Stimulated activated CD4-positive, alpha-beta T cell treated with anti-CD3 and anti-CD28 coated beads, Interleukin-4, amount 100 ng/mL, for 24 hours (primary cell): ENCODE results near the gene MKRN1.
A peak's percentile ranks its signal among the peaks of the same experiment; 100 is the strongest.
"Not testable (repeated sequence)": the region's sequence is repeated elsewhere in the genome, so short reads cannot be mapped to it uniquely, and the experiment has no call there.

Experiments
- DNase-seq: peaks from one replicate; pipeline ENCODE4 v3.0.0-alpha.2; 2020

MKRN1 gene

DNA sequence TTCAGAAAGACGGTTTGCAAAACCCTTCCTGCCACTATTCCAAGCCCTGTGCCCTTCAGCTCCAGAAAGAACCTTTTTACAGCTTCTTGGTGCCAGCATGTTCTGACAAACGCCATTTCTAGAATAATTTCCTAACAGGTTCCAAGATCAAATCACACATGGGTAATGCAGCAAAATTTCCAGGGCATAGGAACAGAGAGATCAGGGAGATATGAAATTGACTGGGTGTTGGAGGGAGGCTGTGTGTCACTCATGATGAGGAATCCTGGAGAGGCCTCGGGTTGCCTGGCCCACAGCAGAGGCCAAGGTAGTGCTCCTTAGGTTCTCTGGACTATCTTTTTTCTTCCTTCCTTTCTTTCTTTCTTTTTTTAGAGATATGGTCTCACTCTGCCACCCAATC lies 45.9 kb downstream of the MKRN1 start:
- DNase-seq, result no peak

DNA sequence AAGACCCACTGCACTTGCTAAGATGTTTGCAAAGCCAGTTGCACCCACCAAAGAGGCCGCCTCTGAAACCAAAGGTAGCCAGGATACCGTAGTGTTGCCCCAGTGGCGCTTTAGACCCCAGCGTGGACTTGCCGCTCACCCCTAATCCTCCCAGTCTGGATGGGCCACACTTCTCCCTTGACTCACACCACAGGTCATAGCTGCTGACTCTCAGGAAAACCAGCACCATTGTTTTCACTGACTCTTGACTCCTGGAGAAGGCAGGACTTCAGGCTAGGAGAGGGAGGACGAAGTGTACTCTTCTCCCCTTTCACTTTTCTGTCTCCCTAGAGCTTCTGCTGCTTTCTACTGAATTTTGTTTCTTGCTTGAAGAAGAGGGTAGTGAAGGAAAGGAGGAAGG lies 53.2 kb downstream of the MKRN1 start:
- DNase-seq, result no peak

DNA sequence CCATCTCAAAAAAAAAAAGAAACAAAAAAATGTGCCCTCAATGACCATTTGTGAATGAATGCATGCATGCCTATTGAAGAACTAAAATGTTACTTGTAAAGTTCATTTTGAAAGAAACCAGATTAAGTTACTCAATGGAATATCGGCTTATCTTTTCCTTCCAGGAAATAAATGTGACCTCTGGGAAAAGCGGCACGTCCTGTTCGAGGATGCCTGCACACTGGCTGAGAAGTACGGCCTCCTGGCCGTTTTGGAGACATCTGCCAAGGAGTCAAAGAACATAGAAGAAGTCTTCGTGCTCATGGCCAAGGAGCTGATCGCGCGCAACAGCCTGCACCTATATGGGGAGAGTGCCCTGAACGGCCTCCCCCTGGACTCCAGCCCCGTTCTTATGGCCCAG lies 53.6 kb downstream of the MKRN1 start:
- no peak for DNase-seq

DNA sequence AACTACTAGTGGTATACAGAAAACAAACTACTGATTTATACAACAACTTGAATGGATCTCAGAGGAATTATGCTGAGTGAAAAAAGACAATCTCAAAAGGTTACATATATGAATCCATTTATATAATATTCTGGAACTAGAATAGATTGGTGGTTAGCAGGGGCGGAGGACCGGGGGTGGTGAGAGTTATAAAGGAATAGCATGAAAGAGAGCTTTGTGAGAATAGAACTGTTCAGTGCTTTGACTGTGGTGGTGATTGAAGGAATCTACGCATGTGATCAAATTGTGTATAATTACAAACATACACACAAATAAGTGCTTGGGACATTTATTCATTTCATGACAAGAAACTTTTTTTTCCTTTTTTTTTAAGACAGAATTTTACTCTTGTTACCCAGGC lies 55.8 kb downstream of the MKRN1 start:
- no peak for DNase-seq

DNA sequence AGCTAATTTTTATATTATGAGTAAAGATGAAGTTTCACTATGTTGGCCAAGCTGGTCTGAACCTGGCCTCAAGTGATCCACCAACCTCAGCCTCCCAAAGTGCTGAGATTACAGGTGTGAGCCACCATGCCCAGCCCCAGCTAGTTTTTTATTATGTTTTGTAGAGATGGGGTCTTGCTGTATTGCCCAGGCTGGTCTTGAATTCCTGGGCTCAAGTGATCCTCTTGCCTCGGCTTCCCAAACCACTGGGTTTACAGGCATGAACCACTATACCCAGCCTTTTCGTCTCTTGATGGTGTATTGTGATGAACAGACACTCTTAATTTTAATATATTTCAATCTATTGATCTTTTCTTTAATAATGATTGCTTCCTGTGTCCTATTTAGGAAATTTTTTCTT lies 57.8 kb downstream of the MKRN1 start:
- no peak for DNase-seq

DNA sequence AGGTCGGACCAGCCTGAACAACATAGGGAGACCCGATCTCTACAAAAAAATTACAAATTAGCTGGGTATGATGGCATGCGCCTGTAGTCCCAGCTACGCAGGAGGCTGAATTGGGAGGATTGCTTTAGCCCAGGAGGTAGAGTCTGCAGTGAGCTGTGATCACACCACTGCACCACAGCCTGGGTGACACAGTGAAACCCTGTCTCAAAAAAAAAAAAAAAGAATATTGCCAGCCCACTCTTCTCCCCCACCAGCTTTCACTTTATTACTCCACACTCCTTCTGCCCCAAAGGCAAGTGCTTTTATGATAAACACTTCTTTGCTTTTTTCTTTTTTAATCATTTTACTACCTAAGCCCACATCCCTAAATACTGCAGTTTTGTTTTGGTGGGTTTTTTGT lies 60.7 kb downstream of the MKRN1 start:
- no peak for DNase-seq

DNA sequence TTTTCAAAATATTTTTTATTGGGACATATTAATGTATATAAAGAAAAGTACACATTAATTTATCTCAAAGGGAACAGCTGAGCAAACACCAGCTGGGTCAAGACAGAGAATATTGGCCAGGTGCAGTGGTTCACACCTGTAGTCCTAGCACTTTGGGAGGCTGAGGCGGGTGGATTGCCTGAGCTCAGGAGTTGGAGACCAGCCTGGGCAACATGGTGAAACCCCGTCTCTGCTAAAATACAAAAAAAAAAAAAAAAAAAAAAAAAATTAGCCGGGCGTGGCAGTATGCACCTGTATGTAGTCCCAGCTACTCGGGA lies 61.2 kb downstream of the MKRN1 start:
- not testable (repeated sequence) for DNase-seq

DNA sequence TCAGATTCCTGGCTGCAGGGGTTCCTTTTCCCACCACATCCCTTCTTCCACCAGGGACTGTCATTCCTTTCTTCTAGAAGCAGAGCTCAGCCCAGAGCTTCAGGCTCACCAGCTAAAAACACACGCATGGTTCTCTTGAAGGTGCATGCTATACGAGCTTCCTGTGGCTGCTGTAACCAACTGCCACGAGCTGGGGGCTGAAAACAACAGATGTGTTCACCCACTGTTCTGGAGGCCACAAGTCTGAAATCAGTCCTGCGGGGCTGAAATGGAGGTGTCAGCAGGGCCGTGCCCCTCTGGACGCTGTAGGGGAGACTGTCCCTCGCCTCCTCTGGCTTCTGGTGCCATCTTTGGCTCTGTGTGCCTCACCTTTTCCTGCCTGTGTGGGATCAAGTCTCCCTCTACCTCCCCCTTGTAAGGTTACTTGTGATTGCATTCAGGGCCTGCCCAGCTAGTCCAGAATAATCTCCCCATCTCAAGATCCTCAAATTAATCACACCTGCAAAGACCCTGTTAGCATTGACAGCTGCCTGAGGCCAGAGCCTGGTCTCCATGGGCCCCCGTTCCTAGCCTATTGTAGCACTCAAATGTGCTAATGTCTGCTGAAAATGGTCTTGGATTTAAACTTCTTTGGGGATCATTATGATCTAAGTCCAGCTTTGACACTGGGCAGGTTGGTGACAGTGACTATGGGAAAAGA lies 61.7 kb downstream of the MKRN1 start:
- DNase-seq, result no peak

DNA sequence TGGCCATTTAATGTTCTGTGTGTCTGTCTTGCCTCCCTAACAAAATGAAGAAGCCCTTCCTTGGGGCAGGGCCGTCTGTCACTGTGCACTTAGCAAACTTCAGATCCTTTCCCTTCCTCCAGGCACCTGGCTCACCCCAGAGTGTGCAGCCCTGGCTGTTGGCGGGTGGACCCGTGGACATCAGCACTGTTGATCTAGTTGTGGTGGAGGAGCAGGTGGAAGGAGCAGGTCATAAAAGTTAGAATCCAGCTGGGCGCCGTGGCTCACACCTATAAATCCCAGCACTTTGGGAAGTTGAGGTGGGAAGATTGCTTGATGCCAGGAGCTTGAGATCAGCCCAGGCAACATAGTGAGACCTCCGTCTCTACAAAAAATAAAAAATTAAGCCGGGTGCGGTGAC lies 62.7 kb downstream of the MKRN1 start:
- DNase-seq, result no peak

DNA sequence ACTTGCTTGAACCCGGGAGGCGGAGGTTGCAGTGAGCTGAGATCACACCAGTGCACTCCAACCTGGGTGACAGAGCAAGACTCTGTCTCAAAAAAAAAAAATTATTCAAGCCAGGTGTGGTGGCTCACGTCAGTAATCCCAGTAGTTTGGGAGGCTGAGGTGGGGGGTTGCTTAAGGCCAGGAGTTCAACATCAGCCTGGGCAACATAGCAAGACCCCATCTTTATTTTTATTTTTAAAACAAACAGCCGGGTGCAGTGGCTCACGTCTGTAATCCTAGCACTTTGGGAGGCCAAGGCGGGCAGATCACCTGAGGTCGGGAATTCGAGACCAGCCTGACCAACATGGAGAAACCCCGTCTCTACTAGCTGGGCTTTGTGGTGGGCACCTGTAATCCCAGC lies 63.5 kb downstream of the MKRN1 start:
- not testable (repeated sequence) for DNase-seq

DNA sequence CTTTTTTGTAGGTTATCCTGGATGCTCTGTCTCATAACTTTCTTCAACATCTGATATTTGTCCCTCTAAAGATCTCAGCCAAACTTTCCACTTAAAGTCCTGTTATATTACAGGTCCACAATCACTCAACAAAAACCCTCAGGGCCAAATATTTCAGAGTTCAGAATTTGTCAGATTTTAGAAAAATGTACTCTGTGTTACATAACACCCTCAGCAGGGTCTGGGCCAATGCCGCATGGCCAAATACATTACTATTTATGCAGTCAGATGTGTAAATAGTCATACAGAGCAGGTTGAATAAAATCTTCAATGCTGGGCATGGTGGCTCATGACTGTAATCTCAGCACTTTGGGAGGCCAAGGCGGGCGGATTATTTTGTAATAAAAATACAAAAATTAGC lies 63.9 kb downstream of the MKRN1 start:
- DNase-seq, result no peak

DNA sequence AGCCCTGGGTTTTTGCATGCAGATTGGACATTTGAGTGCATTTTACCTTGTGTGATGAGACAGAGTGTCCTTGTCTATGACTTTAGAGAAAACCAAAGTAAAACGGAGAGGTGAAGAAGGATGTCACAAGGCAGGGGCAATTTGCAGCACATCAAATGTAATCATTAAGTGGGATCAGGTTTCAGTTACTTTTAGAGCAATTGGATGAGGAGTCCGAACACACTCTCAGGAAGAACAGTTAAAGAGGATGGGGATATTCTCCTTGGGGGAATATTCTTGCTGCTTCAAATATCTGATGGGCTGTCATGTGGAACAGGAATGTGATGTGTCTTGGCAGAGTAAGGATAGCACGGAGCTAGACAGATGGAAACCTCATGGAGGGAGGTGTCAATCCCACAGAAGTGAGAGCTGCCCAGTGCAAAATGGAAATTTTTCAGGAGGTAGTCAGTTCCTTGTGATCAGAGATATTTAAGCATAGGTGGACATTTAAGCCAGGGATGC lies 74.7 kb downstream of the MKRN1 start:
- no peak for DNase-seq

DNA sequence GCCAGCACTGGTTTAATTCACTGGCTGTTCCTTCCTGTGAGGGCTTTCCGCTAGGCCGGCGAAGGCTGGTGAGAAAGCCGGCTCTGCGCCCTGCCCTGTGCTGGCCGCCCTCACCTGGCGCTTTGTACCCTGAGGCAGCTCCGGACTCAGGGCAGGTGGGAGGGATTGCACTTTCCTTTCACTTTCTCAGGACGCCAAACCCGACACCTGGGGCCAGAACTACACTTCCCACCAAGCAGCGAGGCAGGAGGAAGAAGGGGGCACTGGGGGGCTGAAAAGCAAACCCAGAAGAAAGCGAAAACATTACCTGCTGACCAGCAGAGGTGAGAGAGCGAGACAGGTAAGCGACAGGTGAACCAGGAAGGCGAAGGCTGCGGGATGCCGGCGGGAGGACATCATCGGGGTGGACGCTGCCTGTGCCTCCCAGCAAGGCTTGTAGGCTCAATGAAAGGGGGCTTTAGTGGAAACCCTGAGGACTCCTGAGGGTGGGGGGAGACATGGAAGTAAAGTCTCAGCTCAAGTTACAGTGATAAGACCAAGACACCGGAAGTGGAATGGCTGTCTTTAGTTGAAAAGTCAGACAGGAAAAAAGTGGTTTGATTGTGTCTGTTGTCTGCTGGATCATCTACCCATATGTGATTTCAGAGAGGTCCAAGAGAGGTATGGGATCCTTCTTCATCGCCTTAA lies 75.3 kb downstream of the MKRN1 start, which contains the start of gene RAB19:
TSS of gene RAB19 (plus strand) at position 181 of the 687 bp plus-strand sequence. CDS start 3,589 bp downstream, outside the sequence.
- peak; percentile 49 for DNase-seq
